ENCODE results near the gene CHIC2.

DNA sequence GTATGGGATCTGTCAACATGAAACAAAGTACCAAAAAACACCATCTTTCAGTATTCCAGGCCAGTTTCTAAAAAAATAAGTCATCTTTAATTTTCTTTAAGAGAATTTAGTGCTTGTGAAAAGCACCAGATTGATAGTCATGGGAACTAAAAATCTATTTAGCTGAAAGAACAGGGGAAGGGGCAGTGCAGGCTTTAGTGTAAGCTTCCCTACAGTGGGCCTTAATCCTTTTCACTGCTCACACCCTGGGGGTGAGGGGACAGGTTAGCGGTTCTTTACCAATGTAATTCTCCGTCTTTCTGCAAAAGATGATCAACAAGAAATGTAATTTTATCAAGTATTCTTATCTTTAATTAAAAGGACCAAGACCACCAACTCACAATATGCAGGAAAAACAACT, 47.1 kb downstream of the CHIC2 start:
- TF ChIP-seq POLR2A (IDR thresholded peaks at IDR 0.05) (no peak), CTCF (IDR thresholded peaks at IDR 0.05) (no peak)
